Measurements from ENCODE around the gene RBM38. TPM values are rescaled to one million over a fixed set of nuclear protein-coding genes. Genes with fewer than 3 reads are reported as not detected.

Gene RBM38
- total and polyA plus RNA-seq, 10 of the 15 experiments (the other 5 are each of a cell fraction or from before 2014, with no cell fraction given) = 0.32 to 118 (median 25.2) TPM

GRCh38 chr20:57389695-57390603 is 1.2 kb upstream of the RBM38 start (continued):
- TF ChIP-seq ZBTB40 (IDR thresholded peaks at IDR 0.05; ENCODE audit: borderline replicate concordance) = no peak; the same call in 1 of the 2 replicates
- TF ChIP-seq PAX8 (IDR thresholded peaks at IDR 0.05) = no peak
- peak; percentile 81; the same call in 1 of the 2 replicates for TF ChIP-seq BACH1 (IDR thresholded peaks at IDR 0.05; ENCODE audit: borderline replicate concordance)
- no peak for TF ChIP-seq E2F8 (IDR thresholded peaks at IDR 0.05; ENCODE audit: low read depth, partially characterized antibody)
- TF ChIP-seq STAT3 (IDR thresholded peaks at IDR 0.05; ENCODE audit: low read depth, low read length) = 0 out of 2 replicates have a peak, but pooled peaks have one; percentile 64
- TF ChIP-seq MAX (IDR thresholded peaks at IDR 0.05; ENCODE audit: low read depth, low read length) = peak; percentile 70
- no peak for TF ChIP-seq BCL3 (IDR thresholded peaks at IDR 0.05; ENCODE audit: borderline replicate concordance, insufficient read depth, low read depth, low read length, poor library complexity, severe bottlenecking)
- TF ChIP-seq IRF5 (IDR thresholded peaks at IDR 0.05; ENCODE audit: borderline replicate concordance) = no peak
- TF ChIP-seq RAD51 (IDR thresholded peaks at IDR 0.05) = no peak
- TF ChIP-seq GATAD2B (conservative IDR thresholded peaks at IDR 0.05; ENCODE audit: low read depth) = peak; percentile 79
- no peak for TF ChIP-seq CHD4 (IDR thresholded peaks at IDR 0.05)
- TF ChIP-seq MEF2B (IDR thresholded peaks at IDR 0.05; ENCODE audit: partially characterized antibody, poor library complexity, severe bottlenecking) = no peak
- TF ChIP-seq FOXK2 (IDR thresholded peaks at IDR 0.05) = no peak
- no peak for TF ChIP-seq ZBTB4 (CRISPR knock-in tag; IDR thresholded peaks at IDR 0.05)

Data from GM12878 (cell line).